IMR-90 (cell line): ENCODE results near the gene ARF5. TPM values are rescaled to one million over a fixed set of nuclear protein-coding genes. Genes with fewer than 3 reads are reported as not detected.

Source experiments
- ATAC-seq: fragments of 200-7000 bp; cut with Tn5 transposase; 2 replicates; pipeline ENCODE4 v1.9.1; 2020; ENCODE audit warnings: low read depth, mild to moderate bottlenecking, moderate library complexity
- BruUV-seq: library from RNA; stranded (reverse); fragments of 400-500 nt; replicated peaks from 2 replicates; lab custom pipeline; 2021; lab: Mats Ljungman, UMichigan
- CTCF ChIA-PET: fragments of 300-600 bp; formaldehyde crosslinking; extraction: SDS; loops from one replicate; lab custom pipeline; 2021; ENCODE audit warnings: antibody characterized with exemption; lab: Yijun Ruan, JAX
- POLR2A ChIA-PET: fragments of 300-600 bp; sonication (Branson Sonifier 250); formaldehyde crosslinking; loops from one replicate; lab custom pipeline; 2022; ENCODE audit warnings: antibody characterized with exemption; ENCODE audit not compliant: unreplicated experiment; lab: Charles Lee
- DNase-seq: peaks from one replicate; pipeline ENCODE4 v3.0.0; 2013
- H2AFZ ChIP-seq: replicated peaks from 2 replicates; pipeline ENCODE3; 2013; ENCODE audit warnings: low read length, mild to moderate bottlenecking; ENCODE audit not compliant: poor library complexity
- H2AK5ac ChIP-seq: 2 replicates; pipeline ENCODE4 v1.6.1; 2013; ENCODE audit warnings: low read depth, low read length, inconsistent platforms
- H2AK9ac ChIP-seq: replicated peaks from 2 replicates; pipeline ENCODE3; 2013; ENCODE audit warnings: mild to moderate bottlenecking, low read depth, low read length, moderate library complexity; ENCODE audit not compliant: poor library complexity
- H2BK120ac ChIP-seq: 2 replicates; pipeline ENCODE4 v1.6.1; 2013; ENCODE audit warnings: low read depth, low read length, inconsistent platforms
- H2BK15ac ChIP-seq: 3 replicates; pipeline ENCODE4 v1.6.1; 2013; ENCODE audit warnings: low read depth, low read length, inconsistent platforms
- H2BK20ac ChIP-seq: 2 replicates; pipeline ENCODE4 v1.6.1; 2013; ENCODE audit warnings: low read depth, mild to moderate bottlenecking, inconsistent platforms, low read length, moderate library complexity
- H2BK5ac ChIP-seq: 2 replicates; pipeline ENCODE4 v1.6.1; 2013; ENCODE audit warnings: mild to moderate bottlenecking, low read depth, low read length, inconsistent platforms; ENCODE audit not compliant: poor library complexity, severe bottlenecking
- H3K14ac ChIP-seq: replicated peaks from 2 replicates; pipeline ENCODE4 v1.6.1; 2013; ENCODE audit warnings: low read depth, low read length, inconsistent platforms
- H3K18ac ChIP-seq: 2 replicates; pipeline ENCODE4 v1.6.1; 2013; ENCODE audit warnings: low read depth, low read length, control low read depth
- H3K23ac ChIP-seq: 2 replicates; pipeline ENCODE4 v1.6.1; 2013; ENCODE audit warnings: low read depth, low read length, inconsistent platforms
- H3K27ac ChIP-seq: 2 replicates; pipeline ENCODE4 v1.5.1; 2013; ENCODE audit warnings: mild to moderate bottlenecking, control low read depth, low read length; ENCODE audit not compliant: insufficient read depth
- H3K27me3 ChIP-seq: 2 replicates; pipeline ENCODE4 v1.6.1; 2013; ENCODE audit warnings: low read length; ENCODE audit not compliant: control insufficient read depth, insufficient read depth
- H3K36me3 ChIP-seq: 2 replicates; pipeline ENCODE4 v1.6.1; 2013; ENCODE audit warnings: low read length, mixed read lengths; ENCODE audit not compliant: control insufficient read depth, insufficient read depth
- H3K4ac ChIP-seq: 2 replicates; pipeline ENCODE4 v1.6.1; 2013; ENCODE audit warnings: low read depth, low read length, inconsistent platforms
- H3K4me1 ChIP-seq: 2 replicates; pipeline ENCODE4 v1.6.1; 2013; ENCODE audit warnings: low read length, mixed read lengths; ENCODE audit not compliant: control insufficient read depth, insufficient read depth
- H3K4me2 ChIP-seq: 2 replicates; pipeline ENCODE4 v1.6.1; 2013; ENCODE audit warnings: low read depth, mild to moderate bottlenecking, control low read depth, low read length, moderate library complexity
- H3K4me3 ChIP-seq: 2 replicates; pipeline ENCODE4 v1.5.1; 2013; ENCODE audit warnings: low read depth, mild to moderate bottlenecking, control low read depth, low read length, moderate library complexity; ENCODE audit not compliant: insufficient read depth
- H3K56ac ChIP-seq: 2 replicates; pipeline ENCODE4 v1.6.1; 2013; ENCODE audit warnings: low read length, inconsistent platforms; ENCODE audit not compliant: insufficient read depth; ENCODE audit errors: extremely low read depth
- H3K79me1 ChIP-seq, 2 experiments: 2 replicates each; pipeline ENCODE4 v1.6.1; 2013; ENCODE audit warnings: low read length in 2 of 2, inconsistent platforms in 1 of 2, low read depth in 1 of 2
- H3K9ac ChIP-seq: 2 replicates; pipeline ENCODE4 v1.6.1; 2013; ENCODE audit warnings: low read depth, low read length, control low read depth
- H3K9me1 ChIP-seq: 2 replicates; pipeline ENCODE4 v1.6.1; 2013; ENCODE audit warnings: low read length, inconsistent platforms; ENCODE audit not compliant: insufficient read depth
- H3K9me3 ChIP-seq: 2 replicates; pipeline ENCODE4 v1.6.1; 2013; ENCODE audit warnings: low read length; ENCODE audit not compliant: control insufficient read depth, insufficient read depth
- H4K20me1 ChIP-seq: 2 replicates; pipeline ENCODE4 v1.6.1; 2013; ENCODE audit warnings: low read length, inconsistent platforms; ENCODE audit not compliant: insufficient read depth
- H4K5ac ChIP-seq: 2 replicates; pipeline ENCODE4 v1.6.1; 2013; ENCODE audit warnings: mild to moderate bottlenecking, low read depth, low read length, control low read depth
- H4K8ac ChIP-seq, 2 experiments: 2 replicates each; pipeline ENCODE4 v1.6.1; 2013; ENCODE audit warnings: low read depth in 2 of 2, low read length in 2 of 2, control low read depth in 1 of 2, inconsistent platforms in 1 of 2
- H4K91ac ChIP-seq: 2 replicates; pipeline ENCODE4 v1.6.1; 2013; ENCODE audit warnings: low read depth, low read length, inconsistent platforms; ENCODE audit not compliant: insufficient read depth
- BHLHE40 ChIP-seq: fragments of 150-350 bp; IDR thresholded peaks from 2 replicates; pipeline ENCODE4 v1.6.1; 2016; ENCODE audit warnings: mild to moderate bottlenecking, low read depth, low read length
- CTCF ChIP-seq: conservative IDR thresholded peaks from 2 replicates; pipeline ENCODE4 v1.5.1; 2012; ENCODE audit warnings: mild to moderate bottlenecking, low read depth, low read length, improper control_type of control experiment
- FOS ChIP-seq: fragments of 150-350 bp; IDR thresholded peaks from 2 replicates; pipeline ENCODE4 v1.6.1; 2016; ENCODE audit warnings: low read depth, low read length
- MAZ ChIP-seq: IDR thresholded peaks from 2 replicates; pipeline ENCODE4 v1.6.1; 2012; ENCODE audit warnings: low read depth, mild to moderate bottlenecking, low read length, improper control_type of control experiment, moderate library complexity, borderline replicate concordance
- RCOR1 ChIP-seq: IDR thresholded peaks from 2 replicates; pipeline ENCODE4 v1.6.1; 2012; ENCODE audit warnings: mild to moderate bottlenecking, low read length, improper control_type of control experiment; ENCODE audit not compliant: insufficient replicate concordance
- SMC3 ChIP-seq: fragments of 150-350 bp; IDR thresholded peaks from 2 replicates; pipeline ENCODE4 v1.6.1; 2016; ENCODE audit warnings: low read depth, mild to moderate bottlenecking, antibody characterized with exemption, low read length, moderate library complexity
- WGBS, 2 experiments: methylation state at CpG; one replicate each; pipeline versions ENCODE4 v1.1.5 to v1.1.7; 2013; ENCODE audit warnings: missing lambda C conversion rate in 2 of 2; ENCODE audit not compliant: insufficient read length in 1 of 2; ENCODE audit errors: extremely low coverage in 2 of 2; 5-methylcytosine and 5-hydroxymethylcytosine counted together
- dilution Hi-C: fragments of 300-500 bp; cut with HindIII; formaldehyde crosslinking; loops from one replicate; pipeline ENCODE4 v1.14.3; 2018; ENCODE audit warnings: low sequenced_read_pairs; ENCODE audit not compliant: unreplicated experiment
- in situ Hi-C: fragments of 300-500 bp; cut with MboI; formaldehyde crosslinking; loops from 3 replicates; pipeline ENCODE4 v1.14.3; 2019; ENCODE audit warnings: low sequenced_read_pairs, inconsistent platforms, mixed read lengths
- intact Hi-C: fragments of 100-400 bp; cut with micrococcal nuclease; formaldehyde crosslinking; loops from 2 replicates; pipeline ENCODE4 v1.10.0; 2022
- polyA plus RNA-seq, 3 experiments: library from polyadenylated mRNA; depleted of rRNA; stranded (reverse); fragments of >200 nt; gene quantifications; 2 replicates each; pipeline ENCODE4 v1.2.3, GENCODE V29; 2012; ENCODE audit warnings: low replicate concordance in 1 of 3
- total RNA-seq: library from RNA; depleted of rRNA; stranded (reverse); fragments of >200 nt; gene quantifications from 2 replicates; pipeline ENCODE4 v1.2.3, GENCODE V29; 2012
- TF ChIP-seq, protein P1 (sequence below): fragments of 150-350 bp; IDR thresholded peaks from 2 replicates; pipeline ENCODE4 v1.6.1; 2017; ENCODE audit warnings: mild to moderate bottlenecking, antibody characterized with exemption, low read length, low read depth

ARF5 gene
- total and polyA plus RNA-seq, 2 of the 4 experiments (the other 2 are of a cell fraction), result 128 to 274 TPM

DNA sequence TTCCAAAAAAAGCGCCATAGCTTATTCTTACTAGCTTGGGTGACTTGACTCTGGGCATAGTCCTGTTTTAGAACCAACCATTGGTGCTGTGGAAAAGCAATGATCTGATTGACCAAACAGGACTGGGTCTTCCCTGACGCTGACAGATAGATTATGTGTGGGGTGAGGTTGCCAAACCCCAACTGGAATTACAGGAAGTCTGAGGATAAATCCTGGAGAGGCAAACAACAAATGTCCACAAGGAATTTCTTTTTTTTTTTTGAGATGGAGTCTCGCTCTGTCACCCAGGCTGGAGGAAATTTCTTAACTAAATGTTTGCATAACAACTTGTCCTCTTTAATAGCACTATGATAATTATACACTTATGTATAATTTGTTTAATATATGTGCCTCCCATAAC is 22.0 kb upstream of the ARF5 start:
- H4K8ac ChIP-seq, result no peak overlapping the region

More for the DNA sequence above, 22.0 kb upstream of the ARF5 start:
- no peak for DNase-seq
- WGBS, 2 experiments, result no CpG with 5 or more reads among the region's 3 CpGs
- intact Hi-C loops, result no loop called here
- Histone ChIP-seq H3K27ac (no peak overlapping the region), H2AK9ac (no peak overlapping the region), H3K18ac (no peak overlapping the region), H3K4me3 (no peak overlapping the region), H3K4me1 (no peaks in the 10 kb centered on the region), H3K9ac (no peak overlapping the region), H3K14ac (no peak overlapping the region), H3K4me2 (no peak overlapping the region), H2BK120ac (no peak overlapping the region), H3K23ac (no peak overlapping the region), H3K36me3 (no peaks in the 10 kb centered on the region), H2AK5ac (no peak overlapping the region), H3K9me3 (no peaks in the 10 kb centered on the region), H2BK5ac (no peak overlapping the region), H3K4ac (no peak overlapping the region), H4K5ac (no peak overlapping the region), H3K56ac (no peak overlapping the region), H2BK15ac (no peak overlapping the region), H3K79me1 (no peaks in the 10 kb centered on the region), H4K20me1 (no peaks in the 10 kb centered on the region), H3K9me1 (no peaks in the 10 kb centered on the region), H4K91ac (no peak overlapping the region), H3K27me3 (no peaks in the 10 kb centered on the region), H2AFZ (no peak overlapping the region), H2BK20ac (no peak overlapping the region)
- no peak for ATAC-seq
- TF ChIP-seq CTCF (no peak), FOS (no peak), RCOR1 (no peak), SMC3 (no peak), BHLHE40 (no peak), MAZ (no peak)
- TF ChIP-seq, protein P1, sequence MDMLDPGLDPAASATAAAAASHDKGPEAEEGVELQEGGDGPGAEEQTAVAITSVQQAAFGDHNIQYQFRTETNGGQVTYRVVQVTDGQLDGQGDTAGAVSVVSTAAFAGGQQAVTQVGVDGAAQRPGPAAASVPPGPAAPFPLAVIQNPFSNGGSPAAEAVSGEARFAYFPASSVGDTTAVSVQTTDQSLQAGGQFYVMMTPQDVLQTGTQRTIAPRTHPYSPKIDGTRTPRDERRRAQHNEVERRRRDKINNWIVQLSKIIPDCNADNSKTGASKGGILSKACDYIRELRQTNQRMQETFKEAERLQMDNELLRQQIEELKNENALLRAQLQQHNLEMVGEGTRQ, result no peak
- in situ Hi-C loops, result no loop called here
- dilution Hi-C loops, result no loop called here
- BruUV-seq, result no TSS peak
- ChIA-PET POLR2A (no interaction called here), CTCF (no interaction called here)
